DMS79 treated with DMSO at 0.1 percent for 48 hours (cell line): ENCODE results near the gene FAM131B.
A peak's percentile ranks its signal among the peaks of the same experiment; 100 is the strongest.
"Not testable (repeated sequence)": the region's sequence is repeated elsewhere in the genome, so short reads cannot be mapped to it uniquely, and the experiment has no call there.

Source experiments
- DNase-seq: peaks from one replicate; lab custom pipeline; 2025; lab: John Stamatoyannopoulos, UW

FAM131B gene

DNA sequence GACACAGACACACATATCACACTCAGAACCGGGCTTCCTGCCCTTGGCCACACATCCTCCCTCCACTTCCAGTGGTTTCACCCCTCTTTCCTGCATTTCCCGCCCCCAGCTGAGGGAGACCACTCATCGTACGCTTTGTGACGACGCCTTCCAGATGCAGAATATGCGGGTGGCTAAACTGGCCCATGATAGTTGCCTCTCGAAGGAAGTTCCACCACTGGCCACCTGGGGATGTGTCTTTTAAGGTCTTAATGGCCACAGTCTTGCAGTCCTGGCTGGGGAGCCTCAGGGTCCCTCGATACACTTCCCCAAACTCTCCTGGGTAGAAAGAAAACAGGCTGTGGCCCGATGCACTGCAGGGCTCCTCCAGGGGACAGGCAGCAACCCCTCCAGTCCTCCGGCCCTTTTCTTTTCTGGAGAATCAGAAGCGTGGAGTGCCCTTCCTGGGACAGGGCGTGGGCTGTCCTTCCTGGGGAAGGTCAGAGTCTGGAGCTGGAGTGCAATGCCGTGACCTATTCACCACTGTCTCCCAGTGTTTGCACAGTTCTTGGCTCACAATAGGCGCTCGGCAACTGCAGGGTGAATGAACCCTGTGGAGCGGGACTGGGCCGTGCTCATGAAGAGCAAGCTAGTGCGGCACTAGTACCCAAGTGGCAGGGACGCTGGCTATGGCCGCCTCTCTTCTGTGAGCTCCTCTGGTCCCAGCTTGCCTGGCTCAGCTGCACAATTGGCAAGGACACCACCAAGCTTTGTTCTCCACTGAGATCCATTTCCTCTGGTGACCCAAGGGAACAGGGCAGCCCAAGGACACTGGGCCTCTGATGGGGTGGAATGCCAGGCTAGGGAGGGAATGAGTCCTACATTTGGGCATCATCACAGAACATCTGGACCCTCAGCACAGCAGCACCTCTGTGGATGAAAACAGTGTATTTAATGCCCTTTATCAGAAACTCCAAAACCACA is 33.0 kb upstream of the FAM131B start:
- no peak for DNase-seq

- no peak for DNase-seq
These were observed 32.3 kb upstream of the FAM131B start for GRCh38 chr7:143394777-143395176.

GRCh38 chr7:143394068-143394467 is 31.6 kb upstream of the FAM131B start:
- DNase-seq, result no peak

DNA sequence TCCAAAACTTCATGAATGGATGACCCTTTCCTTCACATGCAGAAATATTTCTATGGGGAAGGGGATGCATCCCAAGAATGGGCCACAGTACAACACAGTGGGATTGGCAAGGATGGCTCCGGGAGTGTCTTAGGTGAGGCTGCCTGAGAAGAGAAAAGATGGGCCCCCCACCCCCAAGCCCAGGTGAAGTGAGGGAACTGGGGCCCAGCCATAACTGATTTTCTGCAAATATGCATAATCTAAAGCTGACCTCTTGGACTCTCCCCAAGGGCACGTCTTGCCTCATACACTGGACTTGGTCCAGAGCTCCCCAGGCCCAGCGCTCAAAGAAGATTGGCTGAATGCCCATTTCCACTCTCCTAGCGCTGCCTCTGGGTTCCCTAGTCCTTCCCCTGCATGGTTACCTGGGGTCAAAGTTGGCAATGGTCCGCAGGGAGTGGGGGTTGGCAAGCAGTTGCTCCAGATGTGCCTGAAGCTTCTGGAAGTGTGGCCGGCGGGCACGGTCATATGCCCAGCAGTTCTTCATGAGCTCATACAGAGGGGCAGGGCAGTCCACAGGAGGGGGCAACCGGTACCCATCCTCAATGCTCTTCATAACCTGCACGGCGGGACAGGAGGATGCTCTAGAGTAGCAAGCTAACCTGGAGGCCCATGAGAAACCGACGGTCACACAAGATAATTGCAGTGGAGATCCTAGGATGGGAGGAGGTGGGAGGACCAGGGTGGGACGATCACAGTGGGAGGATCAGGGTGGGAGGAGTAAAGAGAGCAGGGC is 30.9 kb upstream of the FAM131B start:
- no peak for DNase-seq

DNA sequence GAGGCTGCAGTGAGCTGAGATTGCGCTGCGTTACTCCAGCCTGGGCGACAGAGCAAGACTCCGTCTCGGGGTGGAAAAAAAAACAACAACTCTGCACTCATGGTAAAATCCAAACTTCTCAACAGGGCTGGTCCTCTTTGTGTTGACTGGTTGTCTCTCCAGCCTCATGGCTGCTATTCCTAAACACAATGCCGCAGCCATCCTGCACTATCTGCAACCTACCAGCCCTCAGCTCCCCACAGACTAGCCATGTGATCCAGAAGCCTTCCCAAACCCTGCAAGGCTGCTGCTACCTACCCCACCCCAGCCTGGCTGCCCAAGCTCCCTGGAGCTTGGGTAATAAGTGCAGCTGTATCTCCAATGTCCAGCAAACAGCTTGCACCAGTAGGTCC is 30.4 kb upstream of the FAM131B start:
- DNase-seq, result no peak

DNA sequence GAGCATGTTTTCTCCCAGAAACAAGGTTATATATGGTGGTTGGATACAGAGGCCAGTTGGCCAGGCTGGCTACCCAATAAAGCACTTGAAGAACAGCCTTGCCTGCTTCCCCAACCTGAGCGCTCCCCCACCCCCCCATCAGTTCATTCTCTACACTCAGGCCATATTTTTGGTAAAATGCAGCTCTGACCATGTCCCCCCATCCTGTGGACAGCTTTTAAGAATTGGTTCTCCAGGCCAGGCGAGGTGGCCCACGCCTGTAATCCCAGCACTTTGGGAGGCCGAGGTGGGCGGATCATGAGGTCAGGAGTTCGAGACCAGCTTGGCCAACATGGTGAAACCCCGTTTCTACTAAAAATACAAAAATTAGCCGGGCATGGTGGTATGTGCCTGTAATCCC is 29.9 kb upstream of the FAM131B start:
- DNase-seq, result not testable (repeated sequence)

GRCh38 chr7:143391462-143392404 is 29.2 kb upstream of the FAM131B start:
- DNase-seq, result no peak

DNA sequence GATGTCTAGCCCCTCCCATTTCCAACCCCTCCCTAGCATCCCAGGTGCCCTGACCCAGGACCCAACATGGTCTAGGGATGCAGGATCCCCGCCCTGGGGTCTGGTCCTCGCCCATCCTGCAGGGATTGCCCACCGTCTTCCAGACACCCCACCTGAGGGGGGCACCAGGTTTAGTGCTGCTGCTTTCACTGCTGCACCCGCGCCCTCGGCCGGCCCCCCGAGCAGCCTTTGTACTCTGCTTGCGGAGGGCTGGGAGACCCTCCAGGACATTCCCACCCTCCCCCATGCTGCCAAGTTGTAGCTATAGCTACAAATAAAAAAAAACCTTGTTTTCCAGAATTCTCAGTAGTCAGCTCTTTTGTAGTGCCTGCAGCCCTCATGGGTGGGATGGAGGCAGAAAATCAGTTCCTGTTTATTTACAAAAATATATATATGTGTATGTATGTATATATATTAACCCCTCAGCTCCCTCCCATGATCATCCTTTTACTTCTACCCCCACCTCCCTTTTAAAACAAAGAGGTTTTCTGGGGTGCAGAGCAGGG is 28.3 kb upstream of the FAM131B start:
- DNase-seq, result no peak

- no peak for DNase-seq
These were observed 27.7 kb upstream of the FAM131B start for GRCh38 chr7:143390104-143390772.

- DNase-seq, result no peak
These were observed 27.0 kb upstream of the FAM131B start for GRCh38 chr7:143389316-143390103.

- DNase-seq, result no peak
These were observed 26.1 kb upstream of the FAM131B start for GRCh38 chr7:143388491-143389101.

- DNase-seq, result no peak
These were observed 25.5 kb upstream of the FAM131B start for GRCh38 chr7:143388051-143388450.

DNA sequence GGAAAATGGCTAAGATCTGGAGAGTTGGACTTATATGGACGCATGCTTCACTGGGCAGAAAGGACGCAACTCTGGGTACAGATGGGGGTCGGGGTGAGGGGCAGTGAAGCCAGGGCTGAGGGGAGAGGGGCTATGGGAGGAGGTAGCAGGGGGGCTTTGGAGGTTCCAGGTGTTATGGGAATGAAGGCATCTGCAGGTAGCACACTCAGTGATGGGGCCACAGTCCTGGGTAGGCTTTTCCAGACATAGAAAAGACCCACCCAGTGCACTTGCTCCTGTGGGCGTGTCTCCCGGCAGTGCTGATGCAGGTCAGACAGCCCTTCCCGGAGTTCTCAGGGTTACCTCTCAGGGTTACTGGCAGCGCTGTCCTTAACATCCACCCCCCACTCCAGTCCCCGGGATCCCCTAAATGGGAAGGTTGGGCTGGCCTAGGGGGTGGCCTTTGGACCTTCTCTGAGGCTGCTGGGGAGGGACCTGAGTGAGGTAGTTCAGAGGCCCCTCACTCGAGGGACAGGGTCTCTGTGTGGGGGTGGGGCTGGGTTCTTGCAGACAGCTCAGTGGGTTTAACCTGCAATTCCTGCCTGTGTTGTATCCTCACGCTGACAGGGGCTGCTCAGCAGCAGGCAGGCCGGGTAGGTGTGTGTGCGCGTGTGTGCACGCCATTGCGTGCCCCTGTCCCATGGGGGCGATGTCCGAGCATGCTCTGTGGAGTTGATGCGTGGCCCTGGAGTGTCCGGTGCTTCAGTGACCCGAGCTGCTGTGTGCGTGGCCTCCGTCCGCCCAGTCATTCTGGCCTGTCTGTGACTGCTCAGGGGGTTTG is 24.9 kb upstream of the FAM131B start:
- no peak for DNase-seq

GRCh38 chr7:143385891-143386781 is 23.6 kb upstream of the FAM131B start:
- DNase-seq, result peak; percentile 48

DNA sequence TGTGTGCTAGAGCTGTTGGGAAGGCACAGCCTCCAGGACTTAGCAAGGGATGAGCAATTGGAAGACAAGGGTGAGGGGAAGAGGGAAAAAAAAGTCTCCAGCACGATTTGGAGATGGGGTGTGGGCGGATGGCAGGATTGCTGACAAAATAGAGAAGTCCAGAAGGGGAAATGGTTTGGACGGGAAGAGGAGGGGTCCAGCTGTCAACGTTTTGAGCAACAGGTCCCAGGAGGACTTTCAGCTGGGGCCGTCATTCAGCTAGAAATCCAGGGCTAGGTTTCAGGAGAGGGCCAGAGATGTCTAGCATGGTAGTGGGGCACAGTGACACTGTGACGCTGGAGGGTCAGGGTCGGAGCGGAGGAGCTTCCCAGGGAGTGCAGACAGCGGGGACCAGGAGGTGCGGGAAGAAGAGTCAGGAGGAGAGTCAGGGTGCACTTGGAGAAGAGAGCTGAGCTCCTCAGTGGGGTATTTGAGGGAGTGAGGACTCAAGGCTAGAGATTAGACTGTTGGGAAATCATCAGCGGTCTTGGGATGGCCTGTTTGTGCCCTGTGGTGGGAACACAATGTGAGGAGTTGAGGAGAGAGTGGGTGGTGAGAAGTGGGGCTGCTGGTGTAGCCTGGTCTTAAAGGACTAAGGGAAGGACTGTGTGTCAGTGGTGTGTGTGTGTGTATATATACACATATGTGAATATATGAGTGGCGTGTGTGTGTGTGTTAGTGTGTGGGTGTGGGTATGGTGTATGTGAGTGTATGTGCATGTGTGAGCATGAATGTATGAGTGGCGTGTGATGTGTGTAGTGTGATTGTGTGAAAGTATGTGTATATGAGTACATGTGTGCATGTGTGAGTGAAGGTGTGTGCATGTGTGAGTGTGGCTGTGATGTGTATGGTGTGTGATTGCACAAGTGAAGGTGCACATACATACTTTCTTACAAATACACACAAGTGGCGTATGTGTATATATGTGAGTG is 22.4 kb upstream of the FAM131B start:
- no peak for DNase-seq

GRCh38 chr7:143384148-143384547 is 21.6 kb upstream of the FAM131B start:
- peak; percentile 47 for DNase-seq

DNA sequence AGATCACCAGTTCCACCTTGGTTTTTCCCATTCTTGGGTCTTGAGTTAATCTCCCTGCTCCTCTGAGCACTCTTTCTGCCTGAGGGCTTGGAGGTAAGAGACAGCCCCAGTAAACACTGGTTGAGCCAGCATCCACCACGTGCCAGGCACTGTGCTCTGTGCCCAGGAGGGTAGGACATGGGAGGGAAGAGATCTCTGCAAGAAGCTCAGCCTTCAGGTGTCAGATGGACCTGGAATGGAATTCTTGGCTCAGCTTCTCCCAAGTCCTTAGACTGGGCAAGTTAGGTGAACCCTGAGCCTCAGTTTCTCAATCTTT is 21.1 kb upstream of the FAM131B start:
- DNase-seq, result no peak
